ENCODE measurements around the gene HTRA3. TPM values are rescaled to one million over a fixed set of nuclear protein-coding genes. Genes with fewer than 3 reads are reported as not detected.

HTRA3 gene
- total RNA-seq, 4 donors from 2014 or later = 56.1 to 82.2 (median 67.2) TPM

DNA sequence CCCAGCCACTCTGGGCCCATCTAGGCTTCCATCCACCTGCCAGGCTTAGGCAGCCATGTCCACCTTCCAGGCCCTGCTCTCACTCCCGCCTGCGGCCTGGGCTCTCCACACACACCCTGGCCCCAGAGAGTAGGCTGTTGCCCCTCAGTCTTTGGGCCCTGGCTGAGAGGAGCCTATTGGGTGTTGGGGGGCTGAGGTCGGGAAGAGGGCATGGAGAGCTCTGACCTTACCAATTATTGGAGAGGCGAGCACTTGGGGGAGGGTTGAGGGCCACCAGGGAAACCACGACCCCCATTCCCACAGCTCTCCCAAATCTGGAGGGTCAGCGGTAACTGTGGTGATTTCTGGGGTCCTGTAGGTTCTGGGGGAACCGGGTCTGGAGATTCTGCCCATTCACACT is 38.2 kb downstream of the HTRA3 start:
- 87% methylated on average over 6 of the region's 7 CpGs for WGBS

DNA sequence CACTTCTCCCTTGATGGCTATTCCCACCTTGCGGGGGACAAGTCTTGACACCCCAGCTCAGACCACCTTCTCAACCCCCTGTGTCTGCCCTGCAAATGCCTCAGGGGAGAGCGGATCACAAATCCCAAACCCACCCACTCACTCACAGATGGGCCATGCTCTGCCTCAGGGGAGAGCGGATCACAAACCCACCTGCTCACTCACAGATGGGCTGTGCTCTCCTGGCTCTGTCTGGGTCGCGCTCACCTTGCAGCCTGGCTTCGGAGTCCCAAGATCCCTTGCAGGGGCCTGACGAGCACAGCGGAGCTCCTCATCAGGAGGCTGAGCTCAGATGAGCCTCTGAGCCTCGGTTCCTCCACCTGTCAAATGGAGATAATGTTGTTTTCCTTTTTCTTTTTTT is 38.6 kb downstream of the HTRA3 start:
- DNase-seq (ENCODE audit: extremely low spot score) = no peak
- Histone ChIP-seq H3K27me3 (no peaks in the 10 kb centered on the region), H3K36me3 (no peaks in the 10 kb centered on the region), H3K9me3 (no peaks in the 10 kb centered on the region), H3K27ac (replicated peaks in 1 of 4) (peak overlapping the region in 1 of 4 donors; percentile 36), H3K4me1 (peaks cover 24 to 51% (median 41%) of the 10 kb centered on the region in 4 donors), H3K4me3 (no peak overlapping the region)
- no peak for TF ChIP-seq POLR2A (IDR thresholded peaks at IDR 0.05; ENCODE audit: low read depth)
- TF ChIP-seq EP300 (IDR thresholded peaks at IDR 0.05) = no peak
- TF ChIP-seq CTCF (IDR thresholded peaks at IDR 0.05) = no peak
- TF ChIP-seq POLR2AphosphoS5 (IDR thresholded peaks at IDR 0.05) = no peak
- intact Hi-C loops (cut with DNase I) = no loop called here
- 92% methylated on average over 8 of the region's 9 CpGs for WGBS

More for the DNA sequence above, 38.2 kb downstream of the HTRA3 start:
- no peaks in the 10 kb centered on the region for H3K27me3 ChIP-seq
- H3K4me3 ChIP-seq = no peak overlapping the region
- intact Hi-C loops (cut with DNase I) = no loop called here
- no peak for DNase-seq (ENCODE audit: extremely low spot score)
- no peaks in the 10 kb centered on the region for H3K9me3 ChIP-seq
- H3K27ac ChIP-seq (replicated peaks in 1 of 4) = peak overlapping the region in 1 of 4 donors; percentile 29
- H3K4me1 ChIP-seq = peaks cover 24 to 51% (median 41%) of the 10 kb centered on the region in 4 donors
- H3K36me3 ChIP-seq = peaks cover 0 to 4% (median 1%) of the 10 kb centered on the region in 4 donors
- TF ChIP-seq POLR2A (IDR thresholded peaks at IDR 0.05; ENCODE audit: low read depth) (no peak), EP300 (IDR thresholded peaks at IDR 0.05) (no peak), POLR2AphosphoS5 (IDR thresholded peaks at IDR 0.05) (no peak), CTCF (IDR thresholded peaks at IDR 0.05) (no peak)

DNA sequence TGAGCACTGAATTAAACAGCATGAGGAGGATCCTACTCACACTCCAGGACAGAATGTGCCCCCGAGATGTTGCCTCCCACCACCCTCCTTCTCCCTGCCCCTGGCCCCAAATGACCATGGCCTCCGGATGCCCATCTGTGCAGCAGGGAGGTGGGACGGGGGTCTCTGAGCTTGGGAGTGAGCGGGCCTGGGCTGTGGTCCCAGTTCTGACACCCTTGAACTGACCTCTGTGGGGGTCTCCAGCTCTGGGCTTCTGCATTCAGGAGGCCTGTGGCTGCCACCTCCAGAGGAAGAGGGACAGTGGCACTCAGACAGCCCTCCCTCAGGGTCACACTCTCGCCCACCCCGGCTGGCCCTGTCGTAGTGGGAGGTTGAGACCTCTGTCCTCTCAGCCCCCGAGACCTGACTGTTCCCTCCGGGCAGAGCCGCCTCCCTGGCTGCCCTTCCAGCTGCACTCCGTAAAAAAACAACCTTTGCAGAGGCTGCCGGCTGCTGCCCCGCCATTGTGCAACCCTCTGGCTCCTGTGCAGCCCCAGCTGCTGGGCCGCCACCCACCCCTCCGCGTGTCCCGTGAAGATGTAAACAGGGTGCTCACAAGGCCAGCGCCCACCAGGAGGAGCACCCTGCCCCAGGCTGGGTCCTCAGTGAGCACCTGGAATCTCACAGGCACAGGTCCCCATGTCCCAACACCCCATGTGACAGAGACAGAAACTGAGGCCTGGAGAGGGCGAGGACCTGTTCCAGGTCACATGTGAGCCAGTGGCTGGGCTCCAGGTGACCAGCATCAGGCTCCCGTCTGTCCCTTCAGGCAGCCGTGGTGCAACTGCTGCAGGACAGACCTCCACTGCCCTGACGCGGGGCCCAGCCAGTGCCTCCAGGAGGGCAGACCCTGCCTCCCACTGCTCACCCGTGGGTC is 39.6 kb downstream of the HTRA3 start:
- Histone ChIP-seq H3K4me1 (peaks cover 24 to 45% (median 38%) of the 10 kb centered on the region in 4 donors), H3K9me3 (no peaks in the 10 kb centered on the region), H3K27ac (replicated peaks in 1 of 4) (peak overlapping the region; percentile 18 to 54 (median 42)), H3K36me3 (no peaks in the 10 kb centered on the region), H3K27me3 (no peaks in the 10 kb centered on the region), H3K4me3 (no peak overlapping the region)
- WGBS = 47% methylated on average over 19 of the region's 24 CpGs
- no peak for DNase-seq (ENCODE audit: extremely low spot score)
- TF ChIP-seq CTCF (IDR thresholded peaks at IDR 0.05) (peak in 2 of 3 experiments; percentile 28 to 51), POLR2AphosphoS5 (IDR thresholded peaks at IDR 0.05) (peak; percentile 66 to 74), POLR2A (IDR thresholded peaks at IDR 0.05; ENCODE audit: low read depth) (no peak)
- intact Hi-C loops (cut with DNase I) = no loop called here

DNA sequence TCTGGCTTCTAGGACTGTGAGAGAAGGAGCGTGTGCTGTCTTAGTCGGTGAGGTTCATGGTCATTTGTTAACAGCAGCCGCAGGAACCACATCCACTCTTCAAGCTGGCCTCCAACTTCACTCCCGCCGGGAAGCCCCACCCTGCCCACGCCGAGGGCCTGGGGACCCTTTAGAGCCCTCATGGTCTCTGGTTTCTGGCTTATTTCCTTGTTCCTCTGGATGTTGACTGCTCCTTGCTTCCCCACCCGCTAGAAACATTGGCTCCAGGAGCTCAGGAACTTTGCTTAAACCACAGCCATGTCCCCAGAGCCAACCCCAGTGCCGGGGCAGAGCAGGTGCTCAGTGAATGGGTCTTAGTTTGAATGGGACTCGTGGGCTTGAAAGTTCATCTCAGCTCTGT is 40.8 kb downstream of the HTRA3 start:
- DNase-seq (ENCODE audit: extremely low spot score) = no peak
- Histone ChIP-seq H3K4me1 (peaks cover 28 to 47% (median 43%) of the 10 kb centered on the region in 4 donors), H3K4me3 (no peak overlapping the region), H3K9me3 (no peaks in the 10 kb centered on the region), H3K27me3 (no peaks in the 10 kb centered on the region), H3K27ac (replicated peaks in 1 of 4) (peak overlapping the region in 1 of 4 donors; percentile 6), H3K36me3 (no peaks in the 10 kb centered on the region)
- 82% methylated on average over 9 of the region's 10 CpGs for WGBS
- intact Hi-C loops (cut with DNase I) = no loop called here
- no peak for TF ChIP-seq POLR2A (IDR thresholded peaks at IDR 0.05; ENCODE audit: low read depth)
- TF ChIP-seq CTCF (IDR thresholded peaks at IDR 0.05) = no peak
- TF ChIP-seq POLR2AphosphoS5 (IDR thresholded peaks at IDR 0.05) = no peak
- TF ChIP-seq EP300 (IDR thresholded peaks at IDR 0.05) = no peak

Data from esophagus muscularis mucosa (tissue), 4 donors.